GM23338 (cell line): ENCODE data around the gene DDC. TPM values are rescaled to one million over a fixed set of nuclear protein-coding genes. Genes with fewer than 3 reads are reported as not detected.

Experiments used
- ATAC-seq: fragments of 200-7000 bp; cut with Tn5 transposase; 3 replicates; pipeline ENCODE4 v1.9.1; 2020
- DNase-seq: peaks from one replicate; pipeline ENCODE4 v3.0.0-alpha.2; 2015; ENCODE audit warnings: low spot score
- H2AFZ ChIP-seq: fragments of 200-600 bp; sonication (generic); 2 replicates; pipeline ENCODE4 v1.8.0; 2016; ENCODE audit warnings: antibody characterized with exemption, mild to moderate bottlenecking, moderate library complexity
- H3F3A ChIP-seq: fragments of 200-600 bp; sonication (generic); replicated peaks from 2 replicates; pipeline ENCODE4 v1.8.0; 2017; ENCODE audit warnings: antibody characterized with exemption, mixed run types, low read depth
- H3K27ac ChIP-seq: fragments of 200-600 bp; sonication (generic); 2 replicates; pipeline ENCODE4 v1.6.1; 2016; ENCODE audit warnings: low read depth
- H3K27me3 ChIP-seq: fragments of 200-600 bp; sonication (generic); 2 replicates; pipeline ENCODE4 v1.8.0; 2016; ENCODE audit warnings: mild to moderate bottlenecking, mixed run types, moderate library complexity; ENCODE audit not compliant: insufficient read depth
- H3K36me3 ChIP-seq: fragments of 200-600 bp; sonication (generic); 2 replicates; pipeline ENCODE4 v1.8.0; 2016; ENCODE audit warnings: mild to moderate bottlenecking; ENCODE audit not compliant: insufficient read depth
- H3K4me1 ChIP-seq: fragments of 200-600 bp; sonication (generic); 2 replicates; pipeline ENCODE4 v1.8.0; 2016; ENCODE audit warnings: mild to moderate bottlenecking, moderate library complexity; ENCODE audit not compliant: insufficient read depth
- H3K4me2 ChIP-seq: fragments of 200-600 bp; sonication (generic); 2 replicates; pipeline ENCODE4 v1.7.1; 2017; ENCODE audit warnings: mixed run types
- H3K4me3 ChIP-seq: fragments of 200-600 bp; sonication (generic); 2 replicates; pipeline ENCODE4 v1.6.1; 2016; ENCODE audit warnings: mixed run types
- H3K79me2 ChIP-seq: fragments of 200-600 bp; sonication (generic); replicated peaks from 2 replicates; pipeline ENCODE4 v1.8.0; 2017; ENCODE audit warnings: mild to moderate bottlenecking; ENCODE audit not compliant: insufficient read depth
- H3K9me2 ChIP-seq: fragments of 200-600 bp; sonication (generic); 2 replicates; pipeline ENCODE4 v1.8.0; 2017; ENCODE audit not compliant: insufficient read depth
- H4K20me1 ChIP-seq: fragments of 200-600 bp; sonication (generic); replicated peaks from 2 replicates; pipeline ENCODE4 v1.8.0; 2017; ENCODE audit warnings: mild to moderate bottlenecking; ENCODE audit not compliant: insufficient read depth
- H3K27ac Mint-ChIP-seq: 2 replicates; pipeline ENCODE4 v1.8.0; 2020; ENCODE audit warnings: inconsistent platforms, mild to moderate bottlenecking, moderate library complexity, mixed read lengths
- H3K27me3 Mint-ChIP-seq: 3 replicates; pipeline ENCODE4 v1.8.0; 2022; ENCODE audit warnings: low read depth, mild to moderate bottlenecking, moderate library complexity, mixed read lengths, inconsistent platforms; ENCODE audit not compliant: insufficient read depth, poor library complexity
- H3K36me3 Mint-ChIP-seq: 3 replicates; pipeline ENCODE4 v1.8.0; 2021; ENCODE audit warnings: low read depth, mild to moderate bottlenecking, inconsistent platforms, moderate library complexity, mixed read lengths
- H3K4me1 Mint-ChIP-seq: 3 replicates; pipeline ENCODE4 v1.8.0; 2020; ENCODE audit warnings: mild to moderate bottlenecking, inconsistent platforms, mixed read lengths
- H3K4me3 Mint-ChIP-seq: 3 replicates; pipeline ENCODE4 v1.8.0; 2021; ENCODE audit warnings: moderate library complexity, mild to moderate bottlenecking, inconsistent platforms, mixed read lengths
- H3K9me3 Mint-ChIP-seq: 3 replicates; pipeline ENCODE4 v1.8.0; 2020; ENCODE audit warnings: moderate library complexity, mild to moderate bottlenecking, inconsistent platforms, mixed read lengths
- EZH2phosphoT487 ChIP-seq: fragments of 200-600 bp; sonication (generic); IDR thresholded peaks from one replicate; pipeline ENCODE4 v1.8.1; 2018; ENCODE audit warnings: antibody characterized with exemption; ENCODE audit not compliant: unreplicated experiment
- JUNB ChIP-seq: IDR thresholded peaks from one replicate; pipeline ENCODE4 v1.6.1; 2016; ENCODE audit warnings: antibody characterized with exemption; ENCODE audit not compliant: unreplicated experiment
- NANOG ChIP-seq: IDR thresholded peaks from 2 replicates; pipeline ENCODE4 v1.6.1; 2016; ENCODE audit warnings: antibody characterized with exemption, borderline replicate concordance
- POLR2AphosphoS5 ChIP-seq: IDR thresholded peaks from 2 replicates; pipeline ENCODE4 v1.6.1; 2016; ENCODE audit warnings: antibody characterized with exemption, low read depth
- STAT1 ChIP-seq: IDR thresholded peaks from one replicate; pipeline ENCODE4 v1.6.1; 2016; ENCODE audit warnings: antibody characterized with exemption; ENCODE audit not compliant: unreplicated experiment
- ZNF114 ChIP-seq: fragments of 250-450 bp; sonication (Bioruptor Pico); IDR thresholded peaks from 2 replicates; pipeline ENCODE4 v1.5.0; 2020; ENCODE audit warnings: mild to moderate bottlenecking, moderate library complexity
- ZNF331 ChIP-seq: fragments of 250-450 bp; sonication (Bioruptor Pico); IDR thresholded peaks from 2 replicates; pipeline ENCODE4 v1.5.0; 2020; ENCODE audit warnings: low read depth, mild to moderate bottlenecking, moderate library complexity
- polyA plus RNA-seq: library from polyadenylated mRNA; unstranded; fragments of >200 nt; fragmentation: Nextera tagmentation; extraction: Ambion mirVana; gene quantifications from 2 replicates; pipeline ENCODE4 v1.2.1, GENCODE V29; 2016
- total RNA-seq: library from RNA; depleted of rRNA; stranded (reverse); fragments of >200 nt; shearing (Covaris generic); gene quantifications from 2 replicates; pipeline ENCODE4 v1.2.3, GENCODE V29; 2014
- TF ChIP-seq, protein P1 (sequence below): fragments of 250-450 bp; sonication (Bioruptor Pico); IDR thresholded peaks from 2 replicates; pipeline ENCODE4 v1.5.0; 2020; ENCODE audit warnings: mild to moderate bottlenecking, moderate library complexity
- TF ChIP-seq, protein P2 (sequence below): IDR thresholded peaks from 2 replicates; pipeline ENCODE4 v1.6.1; 2016; ENCODE audit warnings: antibody characterized with exemption

DDC gene
- total and polyA plus RNA-seq, 2 experiments from 2014 or later: not detected

DNA sequence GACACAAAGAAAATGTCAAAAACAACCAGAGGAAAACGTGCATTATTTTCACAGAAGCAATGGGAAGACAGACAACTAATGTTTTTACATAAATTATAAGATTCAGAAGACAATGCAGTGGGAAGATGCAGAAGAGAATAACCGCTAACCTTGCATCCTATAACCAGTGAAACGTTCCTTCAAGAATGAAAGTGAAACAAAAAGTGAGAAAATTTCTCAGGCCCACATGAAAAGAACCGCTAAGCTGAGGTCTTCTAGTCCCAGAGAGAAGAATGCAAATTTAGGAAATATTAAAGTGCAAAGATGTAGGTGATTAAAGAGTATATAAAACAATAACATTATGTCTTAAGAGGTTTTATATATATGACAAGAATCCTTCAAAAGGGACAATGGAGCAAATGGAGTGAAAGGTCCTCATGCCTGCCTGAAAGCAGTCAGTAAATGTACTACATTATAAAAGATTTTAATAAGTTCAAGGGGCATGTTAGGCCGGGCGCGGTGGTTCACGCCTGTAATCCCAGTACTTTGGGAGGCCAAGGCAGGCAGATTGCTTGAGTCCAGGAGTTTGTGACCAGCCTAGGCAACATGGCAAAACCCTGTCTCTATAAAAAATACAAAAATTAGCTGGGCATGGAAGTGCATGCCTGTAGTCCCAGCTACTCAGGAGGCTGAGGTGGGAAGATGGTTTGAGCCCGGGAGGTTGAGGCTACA lies 43.1 kb upstream of the DDC start:
- Histone ChIP-seq H3K4me1 (no peaks in the 10 kb centered on the region; the same call in 1 of the 2 replicates), H3K4me3 (no peak overlapping the region), H2AFZ (no peak overlapping the region), H4K20me1 (peaks cover 15% of the 10 kb centered on the region), H3K36me3 (peaks cover 45% of the 10 kb centered on the region), H3F3A (no peaks in the 10 kb centered on the region), H3K9me2 (no peaks in the 10 kb centered on the region), H3K4me2 (no peak overlapping the region), H3K27me3 (no peaks in the 10 kb centered on the region), H3K27ac (no peak overlapping the region), H3K79me2 (0 out of 2 replicates have a peak, but pooled peaks cover 3% of the 10 kb centered on the region)
- Mint-ChIP-seq H3K4me1 (no peaks in the 10 kb centered on the region; the same call in 2 of the 3 replicates), H3K4me3 (no peak overlapping the region), H3K36me3 (peaks cover 64% of the 10 kb centered on the region), H3K9me3 (no peaks in the 10 kb centered on the region), H3K27ac (no peak overlapping the region), H3K27me3 (no peaks in the 10 kb centered on the region)
- ATAC-seq (no peak), DNase-seq (no peak)
- TF ChIP-seq STAT1: no peak
- TF ChIP-seq ZNF331 (CRISPR knock-in tag): no peak
- TF ChIP-seq POLR2AphosphoS5: no peak
- no peak for TF ChIP-seq NANOG

DNA sequence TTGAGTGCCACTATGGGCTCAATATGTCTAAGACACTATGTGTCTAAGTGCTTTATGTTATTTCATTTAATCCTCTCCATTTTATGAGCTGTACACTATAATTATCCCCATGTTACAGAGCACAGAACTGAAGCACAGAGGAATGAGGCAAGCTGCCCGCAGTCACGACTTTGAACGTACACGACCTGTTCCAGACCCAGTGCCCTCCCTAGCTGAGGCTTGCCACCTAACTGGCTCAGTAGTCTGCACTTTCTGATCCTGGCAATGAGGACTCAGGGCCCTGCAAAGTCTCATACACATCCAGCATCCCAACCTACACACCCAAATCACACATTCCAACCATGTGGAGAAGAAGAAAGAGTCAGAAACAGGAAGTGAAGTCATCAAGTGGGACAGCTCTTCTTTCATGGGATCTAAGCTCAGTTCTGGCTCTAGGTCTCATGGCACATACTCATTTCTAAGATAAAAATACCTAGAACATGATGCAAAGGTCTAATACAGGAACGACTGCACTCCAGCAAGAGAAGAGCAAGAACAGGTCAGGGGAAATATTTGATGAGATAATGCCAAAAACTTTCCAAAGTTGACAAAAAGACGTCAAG lies 42.4 kb upstream of the DDC start:
- Histone ChIP-seq H3K4me1 (peaks cover 1% of the 10 kb centered on the region; the same call in 1 of the 2 replicates), H3K27me3 (no peaks in the 10 kb centered on the region), H3F3A (no peaks in the 10 kb centered on the region), H3K4me3 (no peak overlapping the region), H4K20me1 (peaks cover 15% of the 10 kb centered on the region), H3K4me2 (no peak overlapping the region), H3K27ac (no peak overlapping the region), H2AFZ (no peak overlapping the region), H3K79me2 (0 out of 2 replicates have a peak, but pooled peaks cover 3% of the 10 kb centered on the region), H3K9me2 (no peaks in the 10 kb centered on the region), H3K36me3 (peaks cover 45% of the 10 kb centered on the region)
- DNase-seq (no peak), ATAC-seq (no peak)
- TF ChIP-seq NANOG: no peak
- H3K4me1 Mint-ChIP-seq: peaks cover 6% of the 10 kb centered on the region
- no peak overlapping the region for H3K27ac Mint-ChIP-seq
- H3K36me3 Mint-ChIP-seq: peaks cover 63% of the 10 kb centered on the region
- no peaks in the 10 kb centered on the region for H3K9me3 Mint-ChIP-seq
- no peak overlapping the region for H3K4me3 Mint-ChIP-seq
- no peaks in the 10 kb centered on the region for H3K27me3 Mint-ChIP-seq

DNA sequence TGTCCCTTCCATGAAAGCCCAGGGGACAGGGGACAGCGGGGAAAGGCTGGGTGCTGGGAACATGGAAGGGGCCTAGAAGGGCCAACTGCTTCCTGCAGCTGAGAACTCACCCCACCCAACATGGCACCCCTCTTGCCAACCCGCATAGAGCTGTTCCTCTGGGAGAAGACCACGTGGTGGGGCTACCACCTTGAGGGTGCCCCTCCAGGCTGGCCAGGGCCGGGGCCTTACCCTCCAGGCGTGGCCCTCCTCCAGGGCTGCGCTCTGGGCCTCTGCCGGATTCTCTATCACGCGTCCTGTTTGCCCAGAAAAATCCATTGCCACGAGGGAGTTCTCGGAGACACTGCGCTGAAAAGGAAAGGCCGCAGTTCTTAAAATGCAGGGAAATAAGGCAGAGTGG lies 39.9 kb upstream of the DDC start:
- peaks cover 11% of the 10 kb centered on the region for H3K4me1 Mint-ChIP-seq
- no peaks in the 10 kb centered on the region for H3K9me3 Mint-ChIP-seq
- Histone ChIP-seq H3F3A (no peaks in the 10 kb centered on the region), H3K4me2 (no peak overlapping the region), H2AFZ (no peak overlapping the region), H3K4me1 (peaks cover 6% of the 10 kb centered on the region; the same call in 1 of the 2 replicates), H3K36me3 (peaks cover 31% of the 10 kb centered on the region), H3K27ac (no peak overlapping the region), H4K20me1 (peaks cover 11% of the 10 kb centered on the region), H3K27me3 (no peaks in the 10 kb centered on the region), H3K79me2 (0 out of 2 replicates have a peak, but pooled peaks cover 3% of the 10 kb centered on the region), H3K4me3 (no peak overlapping the region), H3K9me2 (no peaks in the 10 kb centered on the region)
- ATAC-seq (no peak), DNase-seq (no peak)
- H3K27ac Mint-ChIP-seq: no peak overlapping the region
- peaks cover 4% of the 10 kb centered on the region for H3K27me3 Mint-ChIP-seq
- H3K36me3 Mint-ChIP-seq: peaks cover 56% of the 10 kb centered on the region
- H3K4me3 Mint-ChIP-seq: no peak overlapping the region
- TF ChIP-seq, protein P1, sequence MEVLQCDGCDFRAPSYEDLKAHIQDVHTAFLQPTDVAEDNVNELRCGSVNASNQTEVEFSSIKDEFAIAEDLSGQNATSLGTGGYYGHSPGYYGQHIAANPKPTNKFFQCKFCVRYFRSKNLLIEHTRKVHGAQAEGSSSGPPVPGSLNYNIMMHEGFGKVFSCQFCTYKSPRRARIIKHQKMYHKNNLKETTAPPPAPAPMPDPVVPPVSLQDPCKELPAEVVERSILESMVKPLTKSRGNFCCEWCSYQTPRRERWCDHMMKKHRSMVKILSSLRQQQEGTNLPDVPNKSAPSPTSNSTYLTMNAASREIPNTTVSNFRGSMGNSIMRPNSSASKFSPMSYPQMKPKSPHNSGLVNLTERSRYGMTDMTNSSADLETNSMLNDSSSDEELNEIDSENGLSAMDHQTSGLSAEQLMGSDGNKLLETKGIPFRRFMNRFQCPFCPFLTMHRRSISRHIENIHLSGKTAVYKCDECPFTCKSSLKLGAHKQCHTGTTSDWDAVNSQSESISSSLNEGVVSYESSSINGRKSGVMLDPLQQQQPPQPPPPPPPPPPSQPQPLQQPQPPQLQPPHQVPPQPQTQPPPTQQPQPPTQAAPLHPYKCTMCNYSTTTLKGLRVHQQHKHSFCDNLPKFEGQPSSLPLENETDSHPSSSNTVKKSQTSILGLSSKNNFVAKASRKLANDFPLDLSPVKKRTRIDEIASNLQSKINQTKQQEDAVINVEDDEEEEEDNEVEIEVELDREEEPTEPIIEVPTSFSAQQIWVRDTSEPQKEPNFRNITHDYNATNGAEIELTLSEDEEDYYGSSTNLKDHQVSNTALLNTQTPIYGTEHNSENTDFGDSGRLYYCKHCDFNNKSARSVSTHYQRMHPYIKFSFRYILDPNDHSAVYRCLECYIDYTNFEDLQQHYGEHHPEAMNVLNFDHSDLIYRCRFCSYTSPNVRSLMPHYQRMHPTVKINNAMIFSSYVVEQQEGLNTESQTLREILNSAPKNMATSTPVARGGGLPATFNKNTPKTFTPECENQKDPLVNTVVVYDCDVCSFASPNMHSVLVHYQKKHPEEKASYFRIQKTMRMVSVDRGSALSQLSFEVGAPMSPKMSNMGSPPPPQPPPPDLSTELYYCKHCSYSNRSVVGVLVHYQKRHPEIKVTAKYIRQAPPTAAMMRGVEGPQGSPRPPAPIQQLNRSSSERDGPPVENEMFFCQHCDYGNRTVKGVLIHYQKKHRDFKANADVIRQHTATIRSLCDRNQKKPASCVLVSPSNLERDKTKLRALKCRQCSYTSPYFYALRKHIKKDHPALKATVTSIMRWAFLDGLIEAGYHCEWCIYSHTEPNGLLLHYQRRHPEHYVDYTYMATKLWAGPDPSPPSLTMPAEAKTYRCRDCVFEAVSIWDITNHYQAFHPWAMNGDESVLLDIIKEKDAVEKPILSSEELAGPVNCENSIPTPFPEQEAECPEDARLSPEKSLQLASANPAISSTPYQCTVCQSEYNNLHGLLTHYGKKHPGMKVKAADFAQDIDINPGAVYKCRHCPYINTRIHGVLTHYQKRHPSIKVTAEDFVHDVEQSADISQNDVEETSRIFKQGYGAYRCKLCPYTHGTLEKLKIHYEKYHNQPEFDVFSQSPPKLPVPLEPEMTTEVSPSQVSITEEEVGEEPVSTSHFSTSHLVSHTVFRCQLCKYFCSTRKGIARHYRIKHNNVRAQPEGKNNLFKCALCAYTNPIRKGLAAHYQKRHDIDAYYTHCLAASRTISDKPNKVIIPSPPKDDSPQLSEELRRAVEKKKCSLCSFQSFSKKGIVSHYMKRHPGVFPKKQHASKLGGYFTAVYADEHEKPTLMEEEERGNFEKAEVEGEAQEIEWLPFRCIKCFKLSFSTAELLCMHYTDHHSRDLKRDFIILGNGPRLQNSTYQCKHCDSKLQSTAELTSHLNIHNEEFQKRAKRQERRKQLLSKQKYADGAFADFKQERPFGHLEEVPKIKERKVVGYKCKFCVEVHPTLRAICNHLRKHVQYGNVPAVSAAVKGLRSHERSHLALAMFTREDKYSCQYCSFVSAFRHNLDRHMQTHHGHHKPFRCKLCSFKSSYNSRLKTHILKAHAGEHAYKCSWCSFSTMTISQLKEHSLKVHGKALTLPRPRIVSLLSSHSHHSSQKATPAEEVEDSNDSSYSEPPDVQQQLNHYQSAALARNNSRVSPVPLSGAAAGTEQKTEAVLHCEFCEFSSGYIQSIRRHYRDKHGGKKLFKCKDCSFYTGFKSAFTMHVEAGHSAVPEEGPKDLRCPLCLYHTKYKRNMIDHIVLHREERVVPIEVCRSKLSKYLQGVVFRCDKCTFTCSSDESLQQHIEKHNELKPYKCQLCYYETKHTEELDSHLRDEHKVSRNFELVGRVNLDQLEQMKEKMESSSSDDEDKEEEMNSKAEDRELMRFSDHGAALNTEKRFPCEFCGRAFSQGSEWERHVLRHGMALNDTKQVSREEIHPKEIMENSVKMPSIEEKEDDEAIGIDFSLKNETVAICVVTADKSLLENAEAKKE (CRISPR knock-in tag): no peak
- TF ChIP-seq ZNF114 (CRISPR knock-in tag) (no peak), NANOG (no peak), JUNB (no peak), EZH2phosphoT487 (no peak)
- TF ChIP-seq, protein P2, sequence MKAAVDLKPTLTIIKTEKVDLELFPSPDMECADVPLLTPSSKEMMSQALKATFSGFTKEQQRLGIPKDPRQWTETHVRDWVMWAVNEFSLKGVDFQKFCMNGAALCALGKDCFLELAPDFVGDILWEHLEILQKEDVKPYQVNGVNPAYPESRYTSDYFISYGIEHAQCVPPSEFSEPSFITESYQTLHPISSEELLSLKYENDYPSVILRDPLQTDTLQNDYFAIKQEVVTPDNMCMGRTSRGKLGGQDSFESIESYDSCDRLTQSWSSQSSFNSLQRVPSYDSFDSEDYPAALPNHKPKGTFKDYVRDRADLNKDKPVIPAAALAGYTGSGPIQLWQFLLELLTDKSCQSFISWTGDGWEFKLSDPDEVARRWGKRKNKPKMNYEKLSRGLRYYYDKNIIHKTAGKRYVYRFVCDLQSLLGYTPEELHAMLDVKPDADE: no peak
